K562 (cell line): ENCODE data around the gene HOXB5. TPM values are rescaled to one million over a fixed set of nuclear protein-coding genes. Genes with fewer than 3 reads are reported as not detected.

Source experiments
- MLLT1 ChIP-seq, 2 experiments: fragments of 450-650 bp; IDR thresholded peaks; 2 replicates each; pipeline ENCODE4 v1.6.1; 2016
- TAF9B ChIP-seq: fragments of 450-650 bp; IDR thresholded peaks from 2 replicates; pipeline ENCODE4 v1.6.1; 2018; ENCODE audit warnings: mild to moderate bottlenecking; ENCODE audit not compliant: partially characterized antibody
- ZNF165 ChIP-seq: fragments of 250-450 bp; sonication (Bioruptor Pico); IDR thresholded peaks from 2 replicates; pipeline ENCODE4 v1.4.0; 2020; ENCODE audit warnings: borderline replicate concordance
- ZNF395 ChIP-seq: fragments of 200-800 bp; sonication (Bioruptor generic); IDR thresholded peaks from 2 replicates; pipeline ENCODE4 v1.6.1; 2017; ENCODE audit warnings: missing genetic modification characterization, missing compliant biosample characterization
- ZNF436 ChIP-seq: fragments of 250-450, 450-650 bp; sonication (Bioruptor Pico); formaldehyde crosslinking; IDR thresholded peaks from 2 replicates; pipeline ENCODE4 v1.7.0; 2020; ENCODE audit warnings: mild to moderate bottlenecking
- ZNF79 ChIP-seq: fragments of 250-450 bp; sonication (Bioruptor Pico); IDR thresholded peaks from 2 replicates; pipeline ENCODE4 v1.4.0; 2020; ENCODE audit warnings: low read depth, mild to moderate bottlenecking, moderate library complexity
- polyA plus RNA-seq, 8 experiments: library from polyadenylated mRNA; depleted of rRNA in 4 of 8; stranded (reverse) in 5 of 8; unstranded in 3 of 8; fragments of >200 nt; fragmentation: Nextera tagmentation in 2 of 8; fragmentation: Illumina TruSeq in 1 of 8; extraction: Ambion mirVana in 2 of 8; extraction: Trizol in 1 of 8; gene quantifications; 2 replicates each; pipeline versions ENCODE4 v1.2.1 to v1.2.3, GENCODE V29; 2011 to 2014; ENCODE audit warnings: inconsistent platforms in 1 of 8, missing spikeins in 1 of 8
- total RNA-seq, 7 experiments: library from RNA; depleted of rRNA in 6 of 7; stranded (reverse); fragments of >200 nt in 6 of 7; fragmentation: Illumina TruSeq in 2 of 7; extraction: Trizol in 2 of 7; gene quantifications; 2 replicates each; pipeline versions ENCODE4 v1.2.1 to v1.2.3, GENCODE V29; 2011 to 2021; ENCODE audit warnings: low replicate concordance in 1 of 7

The HOXB5 gene
- total and polyA plus RNA-seq, 9 of the 15 experiments (the other 6 are each of a cell fraction or from before 2014, with no cell fraction given): 0.24 to 2.7 (median 0.65) TPM

- TF ChIP-seq ZNF395 (CRISPR knock-in tag) (no peak), MLLT1 (IDR thresholded peaks at IDR 0.05) (no peak; a peak in 1 of 4 replicates), ZNF79 (CRISPR knock-in tag) (no peak), ZNF436 (CRISPR knock-in tag) (no peak), TAF9B (no peak), ZNF165 (no peak)
Observed at GRCh38 chr17:48636177-48637018, 42.8 kb upstream of the HOXB5 start (continued).
